Measurements from ENCODE around the gene SERPINC1.
"Not testable (repeated sequence)": the region's sequence is repeated elsewhere in the genome, so short reads cannot be mapped to it uniquely, and the experiment has no call there.

The SERPINC1 gene

GRCh38 chr1:173862146-173862768, 54.9 kb downstream of the SERPINC1 start:
- DNase-seq = not testable (repeated sequence)

- DNase-seq = no peak
Observed at GRCh38 chr1:173861731-173862145, 55.4 kb downstream of the SERPINC1 start.

- no peak for DNase-seq
Observed at GRCh38 chr1:173860065-173860464, 57.1 kb downstream of the SERPINC1 start.

- DNase-seq = not testable (repeated sequence)
Observed at GRCh38 chr1:173859547-173859946, 57.6 kb downstream of the SERPINC1 start.

GRCh38 chr1:173857363-173857917, 59.7 kb downstream of the SERPINC1 start:
- no peak for DNase-seq

GRCh38 chr1:173856903-173857302, 60.2 kb downstream of the SERPINC1 start:
- no peak for DNase-seq

GRCh38 chr1:173856014-173856413, 61.1 kb downstream of the SERPINC1 start:
- no peak for DNase-seq

All from NCI-H187 (cell line).